Fibroblast of skin of left quadriceps (primary cell): ENCODE data around the gene NUP35.

Source experiments
- DNase-seq, 2 experiments: peaks; one replicate each; pipeline ENCODE4 v3.0.0-alpha.2; 2013; ENCODE audit warnings: low read depth in 2 of 2

The NUP35 gene, protein sequence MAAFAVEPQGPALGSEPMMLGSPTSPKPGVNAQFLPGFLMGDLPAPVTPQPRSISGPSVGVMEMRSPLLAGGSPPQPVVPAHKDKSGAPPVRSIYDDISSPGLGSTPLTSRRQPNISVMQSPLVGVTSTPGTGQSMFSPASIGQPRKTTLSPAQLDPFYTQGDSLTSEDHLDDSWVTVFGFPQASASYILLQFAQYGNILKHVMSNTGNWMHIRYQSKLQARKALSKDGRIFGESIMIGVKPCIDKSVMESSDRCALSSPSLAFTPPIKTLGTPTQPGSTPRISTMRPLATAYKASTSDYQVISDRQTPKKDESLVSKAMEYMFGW

GRCh38 chr2:183124222-183124956, at the start of gene NUP35:
TSS of gene NUP35 (plus strand) at chr2:183124443. CDS start at chr2:183124458, 15 bp downstream.
- peak; percentile 81 for DNase-seq

DNA sequence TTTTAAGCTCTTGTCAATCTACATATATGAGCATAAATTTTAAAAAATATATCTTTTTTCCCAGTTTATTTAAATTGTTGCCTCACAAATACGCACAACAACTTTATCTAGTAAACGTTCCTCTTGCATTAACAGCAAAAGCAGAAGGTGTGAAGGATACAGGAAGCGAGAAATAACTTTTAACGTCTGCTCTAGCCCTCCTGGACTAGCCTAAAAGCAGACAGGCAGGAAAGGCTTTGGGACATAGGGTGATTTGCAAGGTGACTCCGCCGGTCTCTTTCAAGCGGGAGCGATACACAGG, 46.1 kb upstream of the NUP35 start:
- no peak for DNase-seq

DNA sequence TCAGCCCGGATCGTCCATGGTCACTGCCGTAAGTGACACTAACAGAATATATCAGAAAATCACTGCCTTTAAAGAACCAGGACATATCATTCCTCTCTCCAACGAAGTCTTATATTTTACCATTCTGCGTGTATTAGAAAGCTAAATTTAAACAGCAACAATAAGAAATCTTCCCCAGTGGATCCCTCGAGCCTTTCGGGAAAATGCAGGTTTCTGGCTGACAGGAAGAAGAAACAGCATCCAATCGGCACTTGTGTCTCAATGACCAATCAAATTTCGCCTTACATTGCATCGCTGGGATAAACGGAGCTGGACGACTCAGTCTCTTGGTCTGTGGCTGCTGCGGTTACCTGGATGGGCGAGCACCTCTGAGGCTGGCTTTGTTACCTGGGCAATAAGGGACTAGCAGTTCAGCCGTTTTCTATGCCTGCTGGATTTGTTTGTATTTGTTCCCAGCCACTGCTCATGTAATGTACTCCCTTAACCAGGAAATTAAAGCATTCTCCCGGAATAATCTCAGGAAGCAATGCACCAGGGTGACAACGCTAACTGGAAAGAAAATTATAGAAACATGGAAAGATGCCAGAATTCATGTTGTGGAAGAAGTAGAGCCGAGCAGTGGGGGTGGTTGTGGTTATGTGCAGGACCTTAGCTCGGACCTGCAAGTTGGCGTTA, 45.6 kb upstream of the NUP35 start, which contains the start of gene DUSP19:
DUSP19 (plus strand) TSS at position 284 of the 675 bp plus-strand sequence; CDS start at position 471, 187 bp downstream.
- DNase-seq, result peak; percentile 80 to 82

DNA sequence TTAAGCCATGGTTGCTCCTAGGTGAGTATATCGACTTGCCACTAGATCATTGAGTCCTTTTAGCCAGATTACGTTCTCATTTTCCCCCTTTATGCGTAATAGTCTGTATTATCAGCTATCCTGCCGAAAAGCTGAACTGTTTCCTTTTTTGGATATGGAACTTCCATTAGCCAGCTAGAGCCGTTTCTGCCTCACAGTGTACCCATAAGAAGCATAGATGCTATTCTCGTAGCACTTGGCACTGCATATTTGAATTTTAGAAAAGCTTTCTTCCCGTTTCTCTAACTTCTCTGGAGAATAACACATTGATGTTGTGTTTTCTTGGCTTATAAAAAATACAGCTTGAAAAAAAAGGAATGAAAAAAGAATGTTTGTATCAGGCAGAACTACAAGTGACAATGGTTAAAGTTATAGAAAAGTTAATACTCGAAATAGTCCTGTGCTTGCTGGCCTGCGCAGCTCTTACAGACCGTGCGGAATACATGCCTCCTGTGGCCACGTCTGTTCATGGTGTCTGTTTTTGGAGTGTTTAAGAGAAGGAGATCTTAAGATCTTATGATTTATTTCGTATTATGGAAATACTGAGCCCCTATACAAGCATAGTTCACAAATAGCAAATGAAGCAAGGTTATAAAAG, 45.0 kb upstream of the NUP35 start:
- DNase-seq, result no peak

DNA sequence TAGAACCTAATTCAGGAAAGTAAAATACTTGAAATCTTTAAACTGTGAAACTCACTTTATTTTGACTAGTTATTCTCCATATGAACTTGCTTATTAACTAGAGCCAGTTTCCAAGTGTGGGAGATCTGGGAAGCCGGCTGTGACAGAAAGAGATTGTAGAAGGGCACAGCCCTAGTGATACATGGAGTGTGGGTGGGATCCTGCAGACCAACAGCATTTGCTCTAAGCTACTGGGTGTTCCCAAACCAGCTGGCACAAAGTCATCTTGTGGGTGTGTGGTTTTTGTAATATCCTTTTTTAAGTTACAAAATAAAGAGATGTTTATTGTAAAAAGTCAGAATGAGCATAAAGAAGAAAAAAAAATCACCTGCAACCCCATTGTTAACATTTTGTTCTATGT, 42.3 kb upstream of the NUP35 start:
- no peak for DNase-seq

GRCh38 chr2:183088061-183088460, 36.2 kb upstream of the NUP35 start:
- no peak for DNase-seq

DNA sequence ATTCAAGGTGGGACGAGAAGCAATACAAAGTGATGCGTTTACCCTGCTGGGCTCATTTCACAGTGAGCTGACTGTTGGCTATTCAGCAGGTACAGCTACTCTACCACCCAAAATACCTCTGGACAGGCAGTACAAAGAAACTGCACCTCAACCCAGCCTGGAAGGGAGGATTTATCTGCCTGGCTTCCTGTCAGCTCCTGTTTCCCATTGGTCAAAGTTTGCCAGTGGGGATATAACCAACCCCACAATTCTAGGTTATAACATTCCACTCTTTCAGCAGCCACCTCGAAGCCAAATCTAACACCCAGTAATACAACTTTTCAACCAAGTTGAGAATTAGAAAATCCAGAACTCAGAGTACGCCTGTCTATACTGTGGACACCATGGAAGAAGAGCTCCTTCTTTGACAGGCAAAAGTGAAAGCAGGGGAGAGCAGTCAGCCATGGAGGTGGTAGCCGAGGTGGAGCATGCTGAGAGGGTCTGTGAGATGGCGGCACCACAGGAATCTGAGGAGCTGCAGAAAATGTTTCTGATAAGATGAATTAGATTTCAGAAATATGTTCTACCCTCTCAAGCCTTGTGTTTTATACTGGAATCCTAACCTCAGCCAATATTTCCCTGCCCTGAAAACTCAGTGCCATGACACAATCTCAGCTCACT, 34.9 kb upstream of the NUP35 start:
- no peak for DNase-seq

GRCh38 chr2:183091318-183091953, 32.8 kb upstream of the NUP35 start:
- no peak for DNase-seq

GRCh38 chr2:183091954-183092345, 32.3 kb upstream of the NUP35 start:
- DNase-seq, result no peak

GRCh38 chr2:183093857-183094657, 30.2 kb upstream of the NUP35 start:
- peak in 1 of 2 experiments; percentile 32 for DNase-seq

DNA sequence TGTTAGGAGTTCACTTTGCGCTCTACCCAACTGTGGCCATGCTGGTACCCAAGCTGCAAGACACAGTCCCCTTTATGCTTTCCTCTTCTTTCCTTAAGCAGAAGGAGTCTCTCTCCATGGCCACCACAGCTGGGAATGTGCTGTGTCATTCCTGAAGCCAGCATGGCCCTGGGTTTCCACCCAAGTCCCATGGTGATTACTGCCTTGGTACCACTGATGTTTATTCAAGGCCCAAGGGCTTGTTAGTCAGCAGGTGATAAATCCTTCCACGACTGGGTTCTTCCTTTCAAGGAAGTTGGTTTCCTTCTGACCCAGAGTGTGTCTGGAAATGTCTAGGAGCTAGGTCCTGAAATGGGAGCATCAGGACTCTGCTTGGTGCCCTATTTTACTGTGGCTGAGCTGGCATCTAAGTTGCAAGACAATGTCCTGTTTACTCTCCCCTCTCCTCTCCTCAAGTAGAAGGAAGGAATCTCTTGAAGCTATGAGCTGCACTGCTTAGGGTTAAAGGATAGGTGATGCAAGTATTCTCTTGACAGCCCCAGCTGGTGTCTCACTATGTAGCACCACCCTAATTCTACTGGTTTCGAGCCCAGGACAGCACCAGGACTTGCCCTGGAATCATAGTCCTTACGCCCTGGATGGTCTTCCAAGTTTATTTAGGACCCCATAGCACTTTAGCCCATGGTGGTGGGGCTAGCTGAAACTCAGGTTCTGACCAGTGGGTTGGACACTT, 18.7 kb upstream of the NUP35 start:
- no peak for DNase-seq

DNA sequence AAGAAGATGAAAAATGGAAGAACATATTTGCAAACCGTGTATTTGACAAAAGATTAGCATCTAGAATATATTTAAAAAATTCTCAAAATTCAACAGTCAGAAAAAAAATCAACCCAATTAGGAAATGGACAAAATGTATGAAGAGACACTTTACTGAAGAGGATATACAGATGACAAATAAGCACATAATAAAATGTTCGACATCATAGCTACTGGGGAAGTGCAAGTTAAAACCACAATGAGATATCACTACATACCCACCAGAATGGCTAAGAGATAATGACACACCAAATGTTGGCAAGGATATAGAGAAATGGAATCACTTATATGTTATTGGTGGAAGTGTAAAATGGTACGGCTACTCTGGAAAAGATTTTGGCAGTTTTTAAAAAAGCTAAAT, 11.7 kb upstream of the NUP35 start:
- DNase-seq, result no peak

GRCh38 chr2:183113630-183114029, 10.6 kb upstream of the NUP35 start:
- DNase-seq, result no peak

DNA sequence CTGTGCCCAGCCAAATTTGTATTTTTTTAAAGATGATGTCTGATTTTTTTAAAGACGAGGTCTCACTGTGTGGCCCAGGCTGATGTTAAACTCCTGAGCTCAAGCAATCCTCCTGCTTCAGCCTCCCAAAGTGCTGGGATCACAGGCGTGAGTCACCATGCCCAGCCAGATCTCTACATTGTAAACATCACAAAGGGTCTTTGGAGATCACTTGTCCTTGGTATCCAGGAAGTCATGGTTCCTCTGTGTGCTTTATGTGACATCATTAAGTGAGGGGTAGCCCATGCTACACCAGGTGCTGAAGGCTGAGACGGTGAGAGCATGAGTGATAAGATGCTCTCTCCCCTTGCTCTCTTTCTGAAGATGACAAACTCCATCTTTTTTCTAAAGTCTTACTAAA, 7.0 kb upstream of the NUP35 start:
- no peak for DNase-seq

DNA sequence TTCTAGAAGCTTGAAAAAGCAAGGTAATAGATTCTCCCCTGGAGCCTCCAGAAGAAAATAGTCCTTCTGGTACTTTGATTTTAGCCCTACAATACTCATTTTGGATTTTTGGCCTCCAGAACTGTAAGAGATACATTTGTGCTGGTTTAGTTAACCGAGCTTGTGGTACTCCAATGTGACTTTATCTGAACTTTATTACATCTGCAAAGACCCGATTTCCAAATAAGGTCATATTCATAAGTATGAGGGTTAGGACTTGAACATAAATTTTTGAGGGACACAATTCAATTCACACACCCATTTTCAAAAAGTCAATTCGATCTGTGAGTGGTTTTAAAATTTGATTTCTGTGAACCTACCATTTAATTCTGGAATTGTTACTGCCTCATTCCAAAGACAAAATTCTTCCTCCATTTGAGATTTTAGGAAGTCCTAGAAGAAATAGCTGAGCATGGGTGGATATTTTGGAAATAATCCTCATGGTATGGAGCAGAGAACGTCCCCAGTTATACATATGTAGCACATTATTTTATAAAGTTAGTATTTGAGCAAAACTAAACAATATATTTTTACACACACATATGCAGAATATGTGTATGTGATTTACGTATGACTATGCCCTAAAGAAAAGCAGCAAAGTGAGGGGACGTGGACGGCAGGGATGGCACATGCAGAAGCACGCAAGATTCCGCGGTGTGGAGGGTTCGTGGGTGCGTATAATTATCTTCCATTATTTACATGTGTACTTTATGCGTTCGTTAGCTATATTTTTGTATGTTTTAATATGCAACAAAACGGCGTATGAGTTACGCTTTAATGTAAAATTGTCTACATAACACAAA, 905 bp upstream of the NUP35 start:
- DNase-seq, result no peak

GRCh38 chr2:183123959-183124221, 353 bp upstream of the NUP35 start:
- DNase-seq, result no peak

GRCh38 chr2:183124957-183125255, 663 bp downstream of the NUP35 start:
- no peak for DNase-seq

- no peak for DNase-seq
Observed at GRCh38 chr2:183125659-183126341, 1.6 kb downstream of the NUP35 start.

- no peak for DNase-seq
Observed at GRCh38 chr2:183126635-183127034, 2.4 kb downstream of the NUP35 start.
